GOT3 (cell line): ENCODE results near the gene POM121C.
"Not testable (repeated sequence)": the region's sequence is repeated elsewhere in the genome, so short reads cannot be mapped to it uniquely, and the experiment has no call there.

Experiments
- DNase-seq: peaks from one replicate; lab custom pipeline; 2025; ENCODE audit warnings: mixed read lengths; lab: John Stamatoyannopoulos, UW

The POM121C gene

DNA sequence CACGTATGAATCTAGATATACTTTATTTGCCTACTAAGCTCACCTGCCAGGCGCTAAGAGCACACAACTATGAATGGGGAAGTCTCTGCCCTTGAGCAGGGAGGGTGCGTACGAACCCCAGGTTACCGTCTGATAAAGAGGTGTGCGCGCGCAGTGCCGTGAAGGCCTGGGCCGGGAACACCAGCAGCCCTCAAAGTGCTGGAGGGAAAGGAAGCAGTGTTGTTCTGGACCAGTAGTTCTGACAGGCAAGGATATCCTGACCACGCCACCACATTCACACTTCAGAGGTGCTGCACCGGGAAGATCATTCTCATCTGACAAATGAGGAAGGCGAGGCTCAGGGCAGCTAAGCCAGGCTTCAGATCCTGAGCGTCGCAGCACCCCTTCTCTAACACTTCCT lies 62.6 kb downstream of the POM121C start:
- DNase-seq: not testable (repeated sequence)

- not testable (repeated sequence) for DNase-seq
Observed at GRCh38 chr7:75421798-75422710, 64.0 kb downstream of the POM121C start.

DNA sequence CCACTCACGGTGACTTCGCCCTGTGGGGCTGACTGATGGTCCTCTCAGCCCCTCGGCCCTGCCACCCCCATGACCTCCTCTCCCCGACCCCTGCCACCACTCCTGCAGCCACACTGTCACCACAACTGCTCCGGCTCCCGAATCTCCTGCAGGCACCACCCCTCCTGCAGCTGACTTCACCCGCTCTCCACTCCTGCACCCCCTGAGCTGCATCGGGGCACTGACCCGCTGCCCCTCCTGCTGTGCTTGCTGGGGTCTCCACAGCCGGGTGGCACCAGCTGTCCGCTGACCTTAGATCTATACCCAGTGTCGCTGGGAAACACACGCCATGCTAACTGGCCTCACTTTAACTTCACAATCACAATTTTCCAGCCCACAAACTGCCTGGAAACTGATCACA lies 65.9 kb downstream of the POM121C start:
- DNase-seq: not testable (repeated sequence)

DNA sequence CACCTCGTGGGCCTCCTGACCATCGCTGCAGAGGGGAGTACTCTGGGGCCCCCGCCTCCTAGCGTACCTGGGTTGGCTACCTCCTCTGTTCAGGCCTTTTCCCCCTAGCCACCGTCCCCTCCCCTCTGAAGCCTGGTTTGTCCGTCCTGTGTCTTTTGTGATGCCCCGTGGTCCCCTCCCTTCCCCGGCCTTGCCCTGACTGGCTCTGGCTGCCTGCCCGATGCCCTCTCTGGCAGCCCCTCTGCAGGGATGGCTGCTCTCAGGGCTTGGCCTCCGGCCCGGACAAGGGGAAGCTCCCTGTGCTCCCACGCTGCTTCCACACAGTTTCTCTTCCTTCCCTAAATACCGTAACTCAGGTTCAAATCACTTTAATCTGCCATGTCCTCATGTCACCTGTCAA lies 66.4 kb downstream of the POM121C start:
- not testable (repeated sequence) for DNase-seq

DNA sequence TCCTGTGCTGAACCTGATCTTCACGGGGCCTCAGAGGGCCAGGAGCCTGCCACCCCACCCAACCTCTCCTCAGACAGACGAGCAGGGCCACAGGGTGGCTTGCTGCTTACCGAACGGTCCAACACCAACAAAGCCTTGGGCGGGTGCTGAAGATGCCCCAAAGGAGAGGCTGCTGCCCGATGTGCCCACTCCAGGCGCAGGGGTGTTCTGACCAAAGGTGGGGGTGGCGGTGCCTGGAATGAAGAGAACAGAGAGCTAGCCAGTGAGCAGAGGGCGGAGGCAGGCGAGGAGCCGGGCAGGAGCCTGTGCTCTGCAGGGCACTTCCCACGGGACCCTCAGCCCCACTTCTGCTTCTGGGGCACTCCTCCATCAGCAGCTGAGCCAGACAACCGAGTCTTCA lies 66.9 kb downstream of the POM121C start:
- not testable (repeated sequence) for DNase-seq

GRCh38 chr7:75418292-75418858 lies 67.7 kb downstream of the POM121C start:
- DNase-seq: not testable (repeated sequence)

DNA sequence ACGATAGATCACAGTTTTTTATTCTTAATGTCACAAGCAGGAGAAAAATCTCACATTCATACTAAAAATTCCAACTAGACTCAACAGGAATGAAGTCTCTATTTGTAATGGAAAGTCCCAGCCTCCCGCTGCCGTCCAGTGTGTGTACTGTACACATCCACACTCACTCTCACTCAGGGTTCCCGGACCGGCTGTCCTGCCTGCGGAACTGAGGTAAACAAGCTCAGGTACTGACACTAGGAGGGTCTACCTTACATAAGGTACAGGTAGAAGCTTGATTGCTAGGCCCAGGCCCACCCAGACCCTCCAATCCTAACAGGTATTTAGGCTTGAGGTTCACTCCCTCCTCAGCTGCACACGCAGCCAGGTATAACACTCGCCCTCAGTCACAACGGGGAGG lies 69.3 kb downstream of the POM121C start:
- DNase-seq: not testable (repeated sequence)

GRCh38 chr7:75415829-75416373 lies 70.2 kb downstream of the POM121C start:
- DNase-seq: not testable (repeated sequence)

DNA sequence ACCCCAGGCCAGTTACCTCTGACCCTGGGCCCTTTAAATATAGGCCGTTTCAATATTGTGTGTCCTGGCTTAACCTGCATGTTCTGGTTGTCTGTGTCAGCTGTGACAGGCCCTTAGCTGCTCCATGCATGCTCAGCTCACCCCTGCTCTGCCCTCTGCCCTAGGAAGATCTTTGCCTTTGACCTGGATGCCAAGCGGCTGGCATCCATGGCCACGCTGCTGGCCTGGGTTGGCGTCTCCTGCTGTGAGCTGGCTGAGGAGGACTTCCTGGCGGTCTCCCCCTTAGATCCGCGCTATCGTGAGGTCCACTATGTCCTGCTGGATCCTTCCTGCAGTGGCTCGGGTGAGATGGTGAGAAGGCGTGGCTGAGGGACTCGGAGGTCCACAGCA lies 70.7 kb downstream of the POM121C start:
- DNase-seq: not testable (repeated sequence)

GRCh38 chr7:75414708-75415427 lies 71.2 kb downstream of the POM121C start:
- not testable (repeated sequence) for DNase-seq

DNA sequence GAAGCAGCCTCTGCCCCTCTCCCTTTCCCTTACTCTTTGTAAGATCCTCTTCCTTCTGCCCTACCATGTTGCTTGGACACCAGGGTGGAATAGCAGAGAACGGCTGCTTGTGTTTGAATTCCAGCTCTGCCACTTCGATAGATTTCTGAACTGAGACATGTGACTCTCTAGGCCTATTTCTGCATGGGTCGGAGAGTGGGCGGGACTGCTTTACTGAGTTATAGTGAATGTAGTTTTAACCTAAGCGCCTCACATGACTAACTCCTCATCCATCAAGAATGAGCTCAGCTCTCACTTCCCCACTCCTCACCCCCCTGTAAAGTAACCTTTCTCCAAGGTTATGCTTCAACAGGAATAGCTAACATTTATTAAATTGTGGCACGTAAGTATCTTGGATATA lies 71.9 kb downstream of the POM121C start:
- DNase-seq: not testable (repeated sequence)

GRCh38 chr7:75410823-75411173 lies 75.3 kb downstream of the POM121C start:
- DNase-seq: not testable (repeated sequence)

DNA sequence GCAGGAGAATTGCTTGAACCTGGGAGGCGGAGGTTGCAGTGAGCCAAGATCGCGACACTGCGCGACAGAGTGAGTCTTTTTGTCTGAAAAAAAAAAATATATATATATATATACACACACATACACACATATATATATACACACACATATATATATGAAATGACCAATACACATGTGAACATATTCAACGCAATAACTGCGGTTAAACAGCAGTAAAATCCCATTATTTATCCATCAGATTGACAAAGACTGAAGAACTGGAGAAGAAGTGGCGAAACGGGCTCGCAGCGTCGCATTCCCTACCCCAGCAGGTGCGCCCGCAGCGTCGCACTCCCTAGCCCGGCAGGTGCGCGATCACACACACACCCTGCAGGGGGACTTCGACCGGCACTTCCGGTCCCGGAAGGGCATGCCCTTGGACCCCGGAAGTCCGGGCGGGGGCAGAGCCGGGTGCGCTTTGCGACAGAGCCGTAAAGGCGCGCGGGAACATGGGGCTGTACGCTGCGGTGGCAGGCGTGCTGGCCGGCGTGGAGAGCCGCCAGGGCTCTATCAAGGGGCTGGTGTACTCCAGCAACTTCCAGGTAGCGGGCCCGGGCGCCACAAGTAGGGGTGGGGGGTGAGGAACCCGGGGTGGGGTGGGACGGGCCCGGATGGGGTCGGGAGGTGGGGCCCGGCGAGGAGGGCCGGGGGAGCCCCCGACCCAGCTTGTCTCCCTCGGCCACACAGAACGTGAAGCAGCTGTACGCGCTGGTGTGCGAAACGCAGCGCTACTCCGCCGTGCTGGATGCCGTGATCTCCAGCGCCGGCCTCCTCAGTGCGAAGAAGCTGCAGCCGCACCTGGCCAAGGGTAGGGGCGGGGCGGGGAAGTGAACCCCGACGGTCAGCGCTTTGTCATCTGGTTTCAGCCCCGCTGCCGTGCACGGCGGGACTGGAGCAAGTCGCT lies 75.9 kb downstream of the POM121C start:
- DNase-seq: not testable (repeated sequence)

DNA sequence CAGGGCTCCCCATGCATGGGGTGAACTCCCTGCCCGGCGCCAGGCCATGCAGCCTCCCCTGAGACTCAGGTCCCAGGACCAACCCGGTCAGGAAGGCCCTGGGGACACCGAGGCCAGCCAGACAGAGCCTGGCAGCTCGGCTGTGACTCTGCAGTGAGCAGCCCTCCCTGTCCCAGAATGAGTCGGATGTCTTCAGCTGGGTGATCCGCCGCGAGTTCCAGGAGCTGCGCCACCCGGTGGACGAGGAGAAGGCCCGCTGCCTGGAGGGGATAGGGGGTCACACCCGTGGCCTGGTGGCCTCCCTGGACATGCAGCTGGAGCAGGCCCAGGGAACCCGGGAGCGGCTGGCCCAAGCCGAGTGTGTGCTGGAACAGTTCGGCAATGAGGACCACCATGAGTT lies 81.4 kb downstream of the POM121C start:
- DNase-seq: not testable (repeated sequence)

DNA sequence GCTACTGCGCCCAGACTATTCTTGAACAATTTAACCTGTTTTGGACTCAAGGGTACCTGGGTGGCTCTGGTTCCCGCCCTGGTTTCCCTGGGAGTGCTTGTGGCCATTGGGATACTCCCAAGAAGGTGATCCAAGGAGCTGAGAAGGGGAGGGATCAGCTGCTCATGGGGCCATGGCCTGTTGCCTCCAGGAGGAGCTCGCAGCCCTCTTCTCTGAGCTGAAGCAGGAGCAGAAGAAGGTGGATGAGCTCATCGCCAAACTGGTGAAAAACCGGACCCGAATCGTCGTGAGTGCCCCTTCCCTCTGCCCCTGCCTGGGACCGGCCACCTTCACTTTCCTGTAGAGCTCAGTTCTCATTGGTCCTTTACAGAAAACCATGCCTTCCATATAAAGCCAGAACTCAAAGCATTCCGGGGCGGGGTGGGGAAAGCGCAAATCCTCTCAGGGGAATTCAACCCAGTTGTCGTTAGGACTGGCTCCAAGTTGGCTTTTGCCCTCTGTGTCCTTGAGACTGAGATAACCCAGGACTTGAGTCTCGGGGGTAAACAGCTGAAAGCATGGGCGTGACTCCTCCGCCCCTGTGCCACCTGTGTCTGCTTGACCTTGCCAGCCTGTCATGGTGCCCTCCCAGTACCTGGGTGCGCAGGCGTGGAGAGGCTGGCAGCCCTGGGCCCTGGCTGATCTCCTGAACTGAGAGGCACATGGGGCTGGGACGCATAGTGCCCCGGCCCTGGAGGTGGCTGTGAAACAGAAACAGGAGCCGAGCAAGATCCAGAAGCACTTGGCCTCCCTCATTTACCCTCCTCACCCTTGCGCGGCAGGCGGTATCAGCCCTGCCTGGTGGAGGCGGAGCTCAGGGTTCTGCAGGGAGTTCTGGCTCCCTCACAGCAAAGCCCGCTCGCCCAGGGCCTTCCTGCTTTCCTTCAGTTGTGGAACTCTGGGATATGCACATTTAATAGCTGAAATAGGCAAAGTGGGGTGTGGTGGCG lies 82.3 kb downstream of the POM121C start:
- DNase-seq: not testable (repeated sequence)

DNA sequence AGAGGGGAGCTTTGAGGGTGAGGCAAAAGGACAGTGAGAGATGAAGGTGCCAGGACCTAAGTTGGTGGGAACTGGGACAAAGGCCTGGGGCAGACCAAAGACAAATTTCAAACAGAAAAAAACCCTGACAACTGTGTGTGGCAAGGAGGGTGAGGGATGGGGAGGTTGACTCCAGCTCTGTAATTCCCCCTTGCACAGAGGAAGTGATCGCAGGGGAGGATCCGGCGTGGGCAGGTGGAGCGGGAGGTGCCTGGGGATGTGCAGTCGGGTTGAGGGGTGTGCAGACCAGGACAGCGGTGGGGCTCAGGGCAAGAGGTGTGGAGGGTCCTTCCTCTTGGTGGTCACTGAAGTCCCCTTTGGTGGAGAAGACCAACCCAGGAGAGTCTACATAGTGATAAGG lies 85.5 kb downstream of the POM121C start:
- not testable (repeated sequence) for DNase-seq

DNA sequence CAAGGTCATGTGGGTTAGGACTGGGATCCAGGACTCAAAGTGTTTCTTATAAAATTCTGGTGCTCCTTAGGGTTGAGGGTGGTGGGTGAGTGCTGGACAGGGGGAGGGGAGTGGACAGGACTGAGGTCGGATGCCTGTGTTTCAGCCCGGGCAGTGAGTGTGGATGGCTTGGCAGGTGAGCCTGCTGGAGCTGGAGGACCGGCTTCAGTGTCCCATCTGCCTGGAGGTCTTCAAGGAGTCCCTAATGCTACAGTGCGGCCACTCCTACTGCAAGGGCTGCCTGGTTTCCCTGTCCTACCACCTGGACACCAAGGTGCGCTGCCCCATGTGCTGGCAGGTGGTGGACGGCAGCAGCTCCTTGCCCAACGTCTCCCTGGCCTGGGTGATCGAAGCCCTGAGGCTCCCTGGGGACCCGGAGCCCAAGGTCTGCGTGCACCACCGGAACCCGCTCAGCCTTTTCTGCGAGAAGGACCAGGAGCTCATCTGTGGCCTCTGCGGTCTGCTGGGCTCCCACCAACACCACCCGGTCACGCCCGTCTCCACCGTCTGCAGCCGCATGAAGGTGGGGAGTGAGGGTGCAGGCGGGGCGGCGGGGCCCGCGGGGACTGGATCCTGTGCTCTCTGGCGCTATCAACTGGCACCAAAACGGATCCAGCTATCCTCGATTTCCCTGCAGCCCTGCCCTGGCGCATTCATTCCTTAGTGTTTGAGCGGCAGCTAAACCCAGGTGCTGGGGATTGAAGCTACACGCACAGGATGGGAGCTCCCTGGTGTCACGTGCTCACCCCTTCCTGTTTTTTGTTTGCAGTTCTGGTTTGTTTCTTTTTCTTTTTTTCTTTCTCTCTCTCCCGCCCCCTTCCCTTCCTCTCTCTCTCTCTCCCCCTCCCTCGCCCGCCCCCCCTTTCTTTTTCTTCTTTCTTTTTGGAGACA lies 87.1 kb downstream of the POM121C start:
- DNase-seq: not testable (repeated sequence)

- DNase-seq: not testable (repeated sequence)
Observed at GRCh38 chr7:75397865-75398264, 88.2 kb downstream of the POM121C start.

DNA sequence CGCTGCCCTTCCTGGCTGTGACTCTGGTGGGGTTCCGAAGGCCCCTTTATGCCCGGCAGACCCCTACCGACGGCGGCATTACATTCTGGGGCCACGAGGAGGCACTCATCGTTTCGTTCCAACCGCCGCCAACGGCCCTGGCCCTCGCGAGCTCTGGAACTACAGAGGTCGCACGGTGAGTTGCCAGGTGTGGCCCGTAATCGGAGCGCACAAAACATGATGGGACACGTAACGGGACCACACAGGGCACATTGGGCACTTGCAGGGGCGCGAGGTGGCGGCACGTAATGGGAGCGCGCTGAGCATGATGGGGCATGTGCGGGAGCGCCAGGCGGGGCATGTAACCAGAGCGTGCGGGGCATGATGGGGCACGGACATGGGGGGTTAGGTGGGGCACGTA lies 90.8 kb downstream of the POM121C start, which contains the start of gene TRIM73:
Gene TRIM73, plus strand, starts transcription at position 301 of the 400 bp plus-strand sequence. CDS start 3,305 bp downstream, outside the sequence.
- DNase-seq: not testable (repeated sequence)
